HEK293 (cell line): ENCODE measurements around the gene PCSK6.

Experiments used
- CTCF ChIA-PET: fragments of 350-600 bp; formaldehyde crosslinking; extraction: SDS; loops from one replicate; lab custom pipeline; 2021; ENCODE audit warnings: antibody characterized with exemption; lab: Yijun Ruan, JAX
- POLR2A ChIA-PET: fragments of 300-600 bp; formaldehyde crosslinking; extraction: SDS; loops from one replicate; lab custom pipeline; 2020; ENCODE audit warnings: antibody characterized with exemption, inconsistent platforms; lab: Yijun Ruan, JAX
- H3K27ac ChIP-seq: fragments of 200-500 bp; sonication (Bioruptor generic); 2 replicates; pipeline ENCODE4 v1.5.1; 2014; ENCODE audit warnings: low read depth, low read length, control low read depth, inconsistent platforms; ENCODE audit errors: extremely low read depth
- H3K36me3 ChIP-seq, 2 experiments: fragments of 200-500 bp in 1 of 2; sonication (Bioruptor generic) in 1 of 2; 1 replicate in 1 of 2; 2 replicates in 1 of 2; pipeline ENCODE4 v1.5.1; 2014 to 2017; ENCODE audit warnings: inconsistent platforms in 2 of 2, low read length in 2 of 2; ENCODE audit not compliant: control insufficient read depth in 2 of 2, insufficient read depth in 1 of 2
- H3K4me1 ChIP-seq: fragments of 200-500 bp; sonication (Bioruptor generic); 2 replicates; pipeline ENCODE4 v1.5.1; 2014; ENCODE audit warnings: mild to moderate bottlenecking, low read length, inconsistent platforms; ENCODE audit not compliant: control insufficient read depth, insufficient read depth
- H3K4me3 ChIP-seq: 2 replicates; pipeline ENCODE4 v1.5.1; 2011; ENCODE audit warnings: low read depth, mild to moderate bottlenecking, control low read depth, low read length, moderate library complexity
- H3K9me3 ChIP-seq: fragments of 200-500 bp; sonication (Bioruptor generic); 2 replicates; pipeline ENCODE4 v1.5.1; 2014; ENCODE audit warnings: low read depth, low read length, inconsistent platforms; ENCODE audit not compliant: control insufficient read depth, insufficient read depth
- HOXA7 ChIP-seq: sonication (generic); formaldehyde crosslinking; IDR thresholded peaks from 2 replicates; pipeline ENCODE4 v1.8.1; 2022; ENCODE audit warnings: missing genetic modification reagents, borderline replicate concordance
- HOXD13 ChIP-seq: sonication (generic); formaldehyde crosslinking; IDR thresholded peaks from 2 replicates; pipeline ENCODE4 v1.8.0; 2022; ENCODE audit warnings: missing genetic modification reagents, borderline replicate concordance
- IKZF3 ChIP-seq: fragments of 450-650 bp; IDR thresholded peaks from 2 replicates; pipeline ENCODE4 v1.5.0; 2018; ENCODE audit warnings: missing biosample characterization, mild to moderate bottlenecking, missing genetic modification characterization, moderate library complexity
- KLF7 ChIP-seq: fragments of 450-650 bp; formaldehyde crosslinking; IDR thresholded peaks from 2 replicates; pipeline ENCODE4 v1.5.1; 2016; ENCODE audit warnings: missing biosample characterization, missing genetic modification characterization, borderline replicate concordance
- KLF9 ChIP-seq: fragments of 450-650 bp; formaldehyde crosslinking; IDR thresholded peaks from 2 replicates; pipeline ENCODE4 v1.5.1; 2016; ENCODE audit warnings: missing biosample characterization, missing genetic modification characterization, low read depth
- OSR2 ChIP-seq: fragments of 450-650 bp; formaldehyde crosslinking; IDR thresholded peaks from 2 replicates; pipeline ENCODE4 v1.5.1; 2016; ENCODE audit warnings: missing biosample characterization, missing genetic modification characterization
- REPIN1 ChIP-seq: fragments of 450-650 bp; formaldehyde crosslinking; IDR thresholded peaks from 2 replicates; pipeline ENCODE4 v1.5.1; 2017; ENCODE audit warnings: missing biosample characterization, missing genetic modification characterization, low read depth
- SP7 ChIP-seq: fragments of 450-650 bp; formaldehyde crosslinking; IDR thresholded peaks from 2 replicates; pipeline ENCODE4 v1.5.1; 2016; ENCODE audit warnings: missing biosample characterization, missing genetic modification characterization
- WT1 ChIP-seq: fragments of 450-650 bp; formaldehyde crosslinking; IDR thresholded peaks from 2 replicates; pipeline ENCODE4 v1.5.1; 2016; ENCODE audit warnings: missing biosample characterization, missing genetic modification characterization
- ZFP69B ChIP-seq: fragments of 450-650 bp; formaldehyde crosslinking; IDR thresholded peaks from 2 replicates; pipeline ENCODE4 v1.5.1; 2016; ENCODE audit warnings: missing biosample characterization, missing genetic modification characterization
- ZIC2 ChIP-seq: fragments of 450-650 bp; formaldehyde crosslinking; IDR thresholded peaks from 2 replicates; pipeline ENCODE4 v1.5.1; 2016; ENCODE audit warnings: missing biosample characterization, missing genetic modification characterization
- ZNF146 ChIP-seq: fragments of 450-650 bp; formaldehyde crosslinking; IDR thresholded peaks from 2 replicates; pipeline ENCODE4 v1.5.1; 2016; ENCODE audit warnings: missing biosample characterization, missing genetic modification characterization
- ZNF202 ChIP-seq: fragments of 450-650 bp; formaldehyde crosslinking; IDR thresholded peaks from 2 replicates; pipeline ENCODE4 v1.5.1; 2016; ENCODE audit warnings: missing biosample characterization, missing genetic modification characterization, borderline replicate concordance
- ZNF292 ChIP-seq: fragments of 450-650 bp; formaldehyde crosslinking; IDR thresholded peaks from 2 replicates; pipeline ENCODE4 v1.5.1; 2016; ENCODE audit warnings: low read depth, missing biosample characterization, missing genetic modification characterization, borderline replicate concordance
- ZNF366 ChIP-seq: fragments of 450-650 bp; formaldehyde crosslinking; conservative IDR thresholded peaks from 2 replicates; pipeline ENCODE4 v1.5.1; 2016; ENCODE audit warnings: missing biosample characterization, missing genetic modification characterization
- ZNF423 ChIP-seq: fragments of 450-650 bp; formaldehyde crosslinking; IDR thresholded peaks from 2 replicates; pipeline ENCODE4 v1.5.1; 2016; ENCODE audit warnings: missing biosample characterization, missing genetic modification characterization
- ZNF555 ChIP-seq: fragments of 450-650 bp; formaldehyde crosslinking; conservative IDR thresholded peaks from 2 replicates; pipeline ENCODE4 v1.5.1; 2017; ENCODE audit warnings: missing biosample characterization, mild to moderate bottlenecking, missing genetic modification characterization, inconsistent platforms
- ZNF558 ChIP-seq: fragments of 450-650 bp; formaldehyde crosslinking; IDR thresholded peaks from 2 replicates; pipeline ENCODE4 v1.5.1; 2016; ENCODE audit warnings: missing biosample characterization, missing genetic modification characterization
- ZNF658 ChIP-seq: fragments of 450-650 bp; formaldehyde crosslinking; IDR thresholded peaks from 2 replicates; pipeline ENCODE4; 2016; ENCODE audit warnings: missing biosample characterization, missing genetic modification characterization
- ZNF670 ChIP-seq: fragments of 450-650 bp; formaldehyde crosslinking; IDR thresholded peaks from 2 replicates; pipeline ENCODE4 v1.5.1; 2016; ENCODE audit warnings: missing biosample characterization, missing genetic modification characterization, low read depth
- ZNF677 ChIP-seq: fragments of 450-650 bp; IDR thresholded peaks from 2 replicates; pipeline ENCODE4 v1.5.0; 2018; ENCODE audit warnings: missing biosample characterization, mild to moderate bottlenecking, missing genetic modification characterization, moderate library complexity
- ZNF768 ChIP-seq: fragments of 450-650 bp; formaldehyde crosslinking; IDR thresholded peaks from 2 replicates; pipeline ENCODE4 v1.5.1; 2018; ENCODE audit warnings: missing biosample characterization, mild to moderate bottlenecking, missing genetic modification characterization
- ZNF843 ChIP-seq: fragments of 450-650 bp; formaldehyde crosslinking; IDR thresholded peaks from 2 replicates; pipeline ENCODE4 v1.5.1; 2016; ENCODE audit warnings: missing biosample characterization, missing genetic modification characterization
- TF ChIP-seq, protein P1 (sequence below): fragments of 450-650 bp; formaldehyde crosslinking; IDR thresholded peaks from 2 replicates; pipeline ENCODE4 v1.5.1; 2016; ENCODE audit warnings: missing biosample characterization, missing genetic modification characterization
- TF ChIP-seq, protein P2 (sequence below): fragments of 450-650 bp; formaldehyde crosslinking; IDR thresholded peaks from 2 replicates; pipeline ENCODE4 v1.5.1; 2016; ENCODE audit warnings: missing biosample characterization, missing genetic modification characterization
- TF ChIP-seq, protein P3 (sequence below): fragments of 450-650 bp; IDR thresholded peaks from 2 replicates; pipeline ENCODE4 v1.5.1; 2018; ENCODE audit warnings: missing biosample characterization, missing genetic modification characterization
- TF ChIP-seq, protein P4 (sequence below): fragments of 450-650 bp; formaldehyde crosslinking; IDR thresholded peaks from 2 replicates; pipeline ENCODE4 v1.5.1; 2016; ENCODE audit warnings: missing biosample characterization, missing genetic modification characterization, low read depth
- TF ChIP-seq, protein P5 (sequence below): fragments of 450-650 bp; formaldehyde crosslinking; IDR thresholded peaks from 2 replicates; pipeline ENCODE4 v1.5.1; 2016; ENCODE audit warnings: missing biosample characterization, missing genetic modification characterization

PCSK6 gene

DNA sequence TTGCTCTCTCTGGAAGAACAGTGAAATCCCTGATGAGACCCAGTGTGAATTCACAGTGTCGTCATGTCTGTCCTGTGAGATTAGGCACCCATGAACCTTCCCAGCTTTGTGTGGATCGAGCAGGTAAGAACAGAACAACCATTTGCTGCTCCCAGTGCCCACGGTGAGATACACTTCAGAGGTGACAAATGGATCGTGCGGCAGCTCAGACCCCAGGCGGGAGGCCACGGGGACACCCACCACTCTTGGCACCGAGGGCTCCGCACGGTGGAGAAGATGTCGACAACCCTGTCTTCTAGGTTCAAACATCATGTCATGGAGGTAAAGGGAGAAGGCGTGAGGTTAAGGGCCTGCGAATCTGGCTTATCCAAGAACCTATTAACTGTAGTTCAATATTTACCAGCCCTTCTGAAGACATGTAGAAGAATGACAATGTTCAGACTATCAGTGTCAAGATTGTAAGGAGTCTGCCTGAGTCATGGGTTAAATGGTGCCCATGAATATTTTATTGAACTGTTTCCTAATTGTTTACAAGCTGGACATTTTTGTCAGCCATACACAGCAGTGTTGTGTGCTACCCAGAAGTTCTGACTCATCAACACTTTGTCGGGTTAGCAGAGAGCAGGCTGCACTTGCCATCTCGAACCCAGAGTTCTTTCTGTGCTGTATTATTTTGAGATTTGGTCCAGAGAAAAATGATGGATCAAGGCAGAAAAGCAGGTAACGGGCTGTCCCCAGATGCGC is 15.5 kb upstream of the PCSK6 start:
- POLR2A ChIA-PET: interaction anchor here (0.9 kb wide), 1 partner anchor 56 kb away, joined by 3 read pairs; no protein-coding TSS in a partner anchor
- no peak overlapping the region for H3K4me3 ChIP-seq
- CTCF ChIA-PET: interaction anchor here (0.5 to 6.1 kb wide), 6 partner anchors 9 to 496 kb away, joined by 3 to 67 read pairs (median 4); no protein-coding TSS in a partner anchor

DNA sequence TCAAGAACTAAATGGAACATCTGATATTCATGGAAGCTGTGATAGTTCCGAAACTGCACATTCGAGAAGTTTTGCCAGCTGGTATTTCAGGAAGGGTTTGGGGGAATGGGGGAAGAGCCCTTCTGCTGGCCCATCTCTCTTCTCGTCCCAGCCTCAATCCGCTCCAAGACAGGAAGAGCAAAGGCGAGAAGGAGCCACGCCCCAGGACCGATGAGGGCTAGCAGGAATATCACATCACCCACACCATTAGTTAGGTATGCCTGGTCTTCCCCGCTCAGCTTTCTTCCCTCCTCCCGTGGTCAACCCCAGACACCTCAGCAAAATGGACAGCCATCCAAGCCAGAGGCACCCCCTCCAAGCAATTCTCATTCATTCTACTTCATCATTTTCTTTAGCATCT is 14.9 kb upstream of the PCSK6 start:
- H3K4me1 ChIP-seq: no peaks in the 10 kb centered on the region
- no peaks in the 10 kb centered on the region for H3K36me3 ChIP-seq
- no peaks in the 10 kb centered on the region for H3K9me3 ChIP-seq
- ChIA-PET POLR2A (interaction anchor here (0.9 kb wide), 1 partner anchor 57 kb away, joined by 3 read pairs; no protein-coding TSS in a partner anchor), CTCF (interaction anchor here (0.5 to 6.1 kb wide), 7 partner anchors 10 to 496 kb away, joined by 3 to 67 read pairs (median 4); no protein-coding TSS in a partner anchor)
- no peak overlapping the region for H3K27ac ChIP-seq
- H3K4me3 ChIP-seq: no peak overlapping the region
- TF ChIP-seq WT1 (tag by site-specific recombination) (no peak), ZNF366 (tag by site-specific recombination) (no peak), ZNF558 (tag by site-specific recombination) (no peak), ZNF677 (tag by site-specific recombination) (no peak), IKZF3 (no peak), ZNF555 (tag by site-specific recombination) (no peak), ZNF768 (tag by site-specific recombination) (no peak), ZNF843 (no peak), ZFP69B (no peak), REPIN1 (tag by site-specific recombination) (no peak), ZNF292 (tag by site-specific recombination) (no peak), KLF9 (tag by site-specific recombination) (no peak), SP7 (tag by site-specific recombination) (no peak), KLF7 (tag by site-specific recombination) (no peak), ZNF670 (tag by site-specific recombination) (no peak)
- TF ChIP-seq, protein P1, sequence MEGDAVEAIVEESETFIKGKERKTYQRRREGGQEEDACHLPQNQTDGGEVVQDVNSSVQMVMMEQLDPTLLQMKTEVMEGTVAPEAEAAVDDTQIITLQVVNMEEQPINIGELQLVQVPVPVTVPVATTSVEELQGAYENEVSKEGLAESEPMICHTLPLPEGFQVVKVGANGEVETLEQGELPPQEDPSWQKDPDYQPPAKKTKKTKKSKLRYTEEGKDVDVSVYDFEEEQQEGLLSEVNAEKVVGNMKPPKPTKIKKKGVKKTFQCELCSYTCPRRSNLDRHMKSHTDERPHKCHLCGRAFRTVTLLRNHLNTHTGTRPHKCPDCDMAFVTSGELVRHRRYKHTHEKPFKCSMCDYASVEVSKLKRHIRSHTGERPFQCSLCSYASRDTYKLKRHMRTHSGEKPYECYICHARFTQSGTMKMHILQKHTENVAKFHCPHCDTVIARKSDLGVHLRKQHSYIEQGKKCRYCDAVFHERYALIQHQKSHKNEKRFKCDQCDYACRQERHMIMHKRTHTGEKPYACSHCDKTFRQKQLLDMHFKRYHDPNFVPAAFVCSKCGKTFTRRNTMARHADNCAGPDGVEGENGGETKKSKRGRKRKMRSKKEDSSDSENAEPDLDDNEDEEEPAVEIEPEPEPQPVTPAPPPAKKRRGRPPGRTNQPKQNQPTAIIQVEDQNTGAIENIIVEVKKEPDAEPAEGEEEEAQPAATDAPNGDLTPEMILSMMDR (tag by site-specific recombination): no peak
- TF ChIP-seq, protein P2, sequence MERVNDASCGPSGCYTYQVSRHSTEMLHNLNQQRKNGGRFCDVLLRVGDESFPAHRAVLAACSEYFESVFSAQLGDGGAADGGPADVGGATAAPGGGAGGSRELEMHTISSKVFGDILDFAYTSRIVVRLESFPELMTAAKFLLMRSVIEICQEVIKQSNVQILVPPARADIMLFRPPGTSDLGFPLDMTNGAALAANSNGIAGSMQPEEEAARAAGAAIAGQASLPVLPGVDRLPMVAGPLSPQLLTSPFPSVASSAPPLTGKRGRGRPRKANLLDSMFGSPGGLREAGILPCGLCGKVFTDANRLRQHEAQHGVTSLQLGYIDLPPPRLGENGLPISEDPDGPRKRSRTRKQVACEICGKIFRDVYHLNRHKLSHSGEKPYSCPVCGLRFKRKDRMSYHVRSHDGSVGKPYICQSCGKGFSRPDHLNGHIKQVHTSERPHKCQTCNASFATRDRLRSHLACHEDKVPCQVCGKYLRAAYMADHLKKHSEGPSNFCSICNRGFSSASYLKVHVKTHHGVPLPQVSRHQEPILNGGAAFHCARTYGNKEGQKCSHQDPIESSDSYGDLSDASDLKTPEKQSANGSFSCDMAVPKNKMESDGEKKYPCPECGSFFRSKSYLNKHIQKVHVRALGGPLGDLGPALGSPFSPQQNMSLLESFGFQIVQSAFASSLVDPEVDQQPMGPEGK (tag by site-specific recombination): no peak

More for the DNA sequence above, 15.5 kb upstream of the PCSK6 start:
- Histone ChIP-seq H3K27ac (no peak overlapping the region), H3K9me3 (no peaks in the 10 kb centered on the region), H3K36me3 (no peaks in the 10 kb centered on the region), H3K4me1 (no peaks in the 10 kb centered on the region)
- TF ChIP-seq ZNF423 (tag by site-specific recombination) (no peak), WT1 (tag by site-specific recombination) (no peak), ZIC2 (no peak), ZNF146 (tag by site-specific recombination) (no peak), ZNF670 (tag by site-specific recombination) (no peak), HOXA7 (CRISPR knock-in tag) (no peak), ZNF202 (tag by site-specific recombination) (no peak), ZNF658 (no peak), OSR2 (tag by site-specific recombination) (no peak), HOXD13 (CRISPR knock-in tag) (no peak)
- TF ChIP-seq, protein P3, sequence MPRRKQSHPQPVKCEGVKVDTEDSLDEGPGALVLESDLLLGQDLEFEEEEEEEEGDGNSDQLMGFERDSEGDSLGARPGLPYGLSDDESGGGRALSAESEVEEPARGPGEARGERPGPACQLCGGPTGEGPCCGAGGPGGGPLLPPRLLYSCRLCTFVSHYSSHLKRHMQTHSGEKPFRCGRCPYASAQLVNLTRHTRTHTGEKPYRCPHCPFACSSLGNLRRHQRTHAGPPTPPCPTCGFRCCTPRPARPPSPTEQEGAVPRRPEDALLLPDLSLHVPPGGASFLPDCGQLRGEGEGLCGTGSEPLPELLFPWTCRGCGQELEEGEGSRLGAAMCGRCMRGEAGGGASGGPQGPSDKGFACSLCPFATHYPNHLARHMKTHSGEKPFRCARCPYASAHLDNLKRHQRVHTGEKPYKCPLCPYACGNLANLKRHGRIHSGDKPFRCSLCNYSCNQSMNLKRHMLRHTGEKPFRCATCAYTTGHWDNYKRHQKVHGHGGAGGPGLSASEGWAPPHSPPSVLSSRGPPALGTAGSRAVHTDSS (tag by site-specific recombination): no peak
- TF ChIP-seq, protein P4, sequence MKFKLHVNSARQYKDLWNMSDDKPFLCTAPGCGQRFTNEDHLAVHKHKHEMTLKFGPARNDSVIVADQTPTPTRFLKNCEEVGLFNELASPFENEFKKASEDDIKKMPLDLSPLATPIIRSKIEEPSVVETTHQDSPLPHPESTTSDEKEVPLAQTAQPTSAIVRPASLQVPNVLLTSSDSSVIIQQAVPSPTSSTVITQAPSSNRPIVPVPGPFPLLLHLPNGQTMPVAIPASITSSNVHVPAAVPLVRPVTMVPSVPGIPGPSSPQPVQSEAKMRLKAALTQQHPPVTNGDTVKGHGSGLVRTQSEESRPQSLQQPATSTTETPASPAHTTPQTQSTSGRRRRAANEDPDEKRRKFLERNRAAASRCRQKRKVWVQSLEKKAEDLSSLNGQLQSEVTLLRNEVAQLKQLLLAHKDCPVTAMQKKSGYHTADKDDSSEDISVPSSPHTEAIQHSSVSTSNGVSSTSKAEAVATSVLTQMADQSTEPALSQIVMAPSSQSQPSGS (tag by site-specific recombination): no peak
- TF ChIP-seq, protein P5, sequence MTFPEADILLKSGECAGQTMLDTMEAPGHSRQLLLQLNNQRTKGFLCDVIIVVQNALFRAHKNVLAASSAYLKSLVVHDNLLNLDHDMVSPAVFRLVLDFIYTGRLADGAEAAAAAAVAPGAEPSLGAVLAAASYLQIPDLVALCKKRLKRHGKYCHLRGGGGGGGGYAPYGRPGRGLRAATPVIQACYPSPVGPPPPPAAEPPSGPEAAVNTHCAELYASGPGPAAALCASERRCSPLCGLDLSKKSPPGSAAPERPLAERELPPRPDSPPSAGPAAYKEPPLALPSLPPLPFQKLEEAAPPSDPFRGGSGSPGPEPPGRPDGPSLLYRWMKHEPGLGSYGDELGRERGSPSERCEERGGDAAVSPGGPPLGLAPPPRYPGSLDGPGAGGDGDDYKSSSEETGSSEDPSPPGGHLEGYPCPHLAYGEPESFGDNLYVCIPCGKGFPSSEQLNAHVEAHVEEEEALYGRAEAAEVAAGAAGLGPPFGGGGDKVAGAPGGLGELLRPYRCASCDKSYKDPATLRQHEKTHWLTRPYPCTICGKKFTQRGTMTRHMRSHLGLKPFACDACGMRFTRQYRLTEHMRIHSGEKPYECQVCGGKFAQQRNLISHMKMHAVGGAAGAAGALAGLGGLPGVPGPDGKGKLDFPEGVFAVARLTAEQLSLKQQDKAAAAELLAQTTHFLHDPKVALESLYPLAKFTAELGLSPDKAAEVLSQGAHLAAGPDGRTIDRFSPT (tag by site-specific recombination): no peak
